Suppressor macrophage treated with lipopolysaccharide for 1 hour (primary cell): ENCODE data around the gene CCDC92.

Source experiments
- DNase-seq, 3 donors: peaks; one replicate each; pipeline ENCODE4 v3.0.0-alpha.2; 2020 to 2022

The CCDC92 gene

GRCh38 chr12:124001343-124001742 lies 28.7 kb upstream of the CCDC92 start:
- DNase-seq = no peak

- DNase-seq = no peak
These were observed 27.5 kb upstream of the CCDC92 start for GRCh38 chr12:124000111-124000510.

GRCh38 chr12:123998991-123999359 lies 26.3 kb upstream of the CCDC92 start:
- no peak for DNase-seq

GRCh38 chr12:123998344-123998990 lies 25.8 kb upstream of the CCDC92 start:
- no peak for DNase-seq

GRCh38 chr12:123997908-123998307 lies 25.3 kb upstream of the CCDC92 start:
- DNase-seq = no peak

GRCh38 chr12:123997033-123997822 lies 24.6 kb upstream of the CCDC92 start:
- no peak for DNase-seq

GRCh38 chr12:123996581-123996980 lies 23.9 kb upstream of the CCDC92 start:
- no peak for DNase-seq

- no peak for DNase-seq
These were observed 22.6 kb upstream of the CCDC92 start for GRCh38 chr12:123995023-123995748.

- DNase-seq = no peak
These were observed 19.6 kb upstream of the CCDC92 start for GRCh38 chr12:123992118-123992825.

GRCh38 chr12:123991372-123991951 lies 18.8 kb upstream of the CCDC92 start:
- DNase-seq = no peak

- peak; percentile 30 to 58 (median 57) for DNase-seq
These were observed 17.9 kb upstream of the CCDC92 start for GRCh38 chr12:123990511-123990910.

- DNase-seq = no peak
These were observed 17.1 kb upstream of the CCDC92 start for GRCh38 chr12:123989753-123990152.

- no peak for DNase-seq
These were observed 16.5 kb upstream of the CCDC92 start for GRCh38 chr12:123989168-123989567.

GRCh38 chr12:123987022-123987421 lies 14.4 kb upstream of the CCDC92 start:
- DNase-seq = no peak

- no peak for DNase-seq
These were observed 13.8 kb upstream of the CCDC92 start for GRCh38 chr12:123986374-123986965.

- DNase-seq = no peak
These were observed 12.3 kb upstream of the CCDC92 start for GRCh38 chr12:123984903-123985302.

GRCh38 chr12:123983822-123984485 lies 11.3 kb upstream of the CCDC92 start:
- peak; percentile 71 to 79 (median 79) for DNase-seq

- no peak for DNase-seq
These were observed 9.6 kb upstream of the CCDC92 start for GRCh38 chr12:123982269-123982668.

GRCh38 chr12:123979566-123979965 lies 6.9 kb upstream of the CCDC92 start:
- no peak for DNase-seq

GRCh38 chr12:123976227-123976826 lies 3.7 kb upstream of the CCDC92 start:
- DNase-seq = no peak
